ENCODE data around the gene GDF9.

GRCh38 chr5:132884548-132884947 is 18.3 kb upstream of the GDF9 start:
- no peak for TF ChIP-seq CTCF (conservative IDR thresholded peaks at IDR 0.05)
- no peak for TF ChIP-seq EZH2 (IDR thresholded peaks at IDR 0.05; ENCODE audit: low read depth)

Data from PC-9 (cell line).